ENCODE results near the gene VTI1A. TPM values are rescaled to one million over a fixed set of nuclear protein-coding genes. Genes with fewer than 3 reads are reported as not detected.
"Not testable (repeated sequence)": the region's sequence is repeated elsewhere in the genome, so short reads cannot be mapped to it uniquely, and the experiment has no call there.

Gene VTI1A
- total and polyA plus RNA-seq, 4 donors = 5.5 to 26.9 (median 13.1) TPM

DNA sequence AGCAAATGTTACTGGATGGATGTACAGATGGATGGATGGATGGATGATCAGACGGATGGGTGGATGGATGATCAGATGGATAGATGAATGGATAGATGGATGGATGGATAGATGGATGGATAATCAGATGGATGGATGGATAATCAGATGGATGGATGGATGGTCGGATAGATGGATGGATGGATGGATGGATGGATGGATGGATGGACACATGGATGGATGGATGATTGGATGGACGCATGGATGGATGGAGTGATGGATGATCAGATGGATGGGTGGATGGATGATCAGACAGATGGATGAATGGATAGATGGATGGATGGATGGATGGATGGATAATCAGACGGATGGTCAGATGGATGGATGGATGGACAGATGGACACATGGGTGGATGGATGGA is 412.8 kb downstream of the VTI1A start:
- Histone ChIP-seq H3K4me3 (ENCODE audit: low read depth in 1 of 3, low read length in 3 of 3) (no peak overlapping the region), H3K27ac (ENCODE audit: low read depth in 1 of 2, low read length in 2 of 2) (no peak overlapping the region), H3K27me3 (ENCODE audit: control insufficient read depth in 4 of 4, insufficient read depth in 4 of 4, low read length in 3 of 4) (no peaks in the 10 kb centered on the region), H3K9me3 (ENCODE audit: control insufficient read depth in 4 of 4, low read length in 3 of 4) (peaks cover 3 to 7% (median 3%) of the 10 kb centered on the region in 4 donors), H3K9ac (ENCODE audit: low read depth in 1 of 2, low read length in 2 of 2) (no peak overlapping the region), H3K4me1 (ENCODE audit: control insufficient read depth in 4 of 4, insufficient read depth in 4 of 4, low read length in 3 of 4) (no peaks in the 10 kb centered on the region), H3K36me3 (ENCODE audit: control insufficient read depth in 4 of 4, insufficient read depth in 3 of 4, low read depth in 1 of 4, low read length in 3 of 4) (no peaks in the 10 kb centered on the region)
- no peak for DNase-seq (ENCODE audit: low spot score)
- 92% methylated on average over 4 of the region's 4 CpGs for whole genome bisulfite sequencing
- TF ChIP-seq, protein P1, sequence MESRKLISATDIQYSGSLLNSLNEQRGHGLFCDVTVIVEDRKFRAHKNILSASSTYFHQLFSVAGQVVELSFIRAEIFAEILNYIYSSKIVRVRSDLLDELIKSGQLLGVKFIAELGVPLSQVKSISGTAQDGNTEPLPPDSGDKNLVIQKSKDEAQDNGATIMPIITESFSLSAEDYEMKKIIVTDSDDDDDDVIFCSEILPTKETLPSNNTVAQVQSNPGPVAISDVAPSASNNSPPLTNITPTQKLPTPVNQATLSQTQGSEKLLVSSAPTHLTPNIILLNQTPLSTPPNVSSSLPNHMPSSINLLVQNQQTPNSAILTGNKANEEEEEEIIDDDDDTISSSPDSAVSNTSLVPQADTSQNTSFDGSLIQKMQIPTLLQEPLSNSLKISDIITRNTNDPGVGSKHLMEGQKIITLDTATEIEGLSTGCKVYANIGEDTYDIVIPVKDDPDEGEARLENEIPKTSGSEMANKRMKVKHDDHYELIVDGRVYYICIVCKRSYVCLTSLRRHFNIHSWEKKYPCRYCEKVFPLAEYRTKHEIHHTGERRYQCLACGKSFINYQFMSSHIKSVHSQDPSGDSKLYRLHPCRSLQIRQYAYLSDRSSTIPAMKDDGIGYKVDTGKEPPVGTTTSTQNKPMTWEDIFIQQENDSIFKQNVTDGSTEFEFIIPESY (IDR thresholded peaks at IDR 0.05) = no peak
- TF ChIP-seq JUND (IDR thresholded peaks at IDR 0.05) (no peak), YY1 (IDR thresholded peaks at IDR 0.05) (no peak), ATF3 (IDR thresholded peaks at IDR 0.05) (no peak), RXRA (IDR thresholded peaks at IDR 0.05) (no peak), NR2F2 (IDR thresholded peaks at IDR 0.05) (no peak), SP1 (IDR thresholded peaks at IDR 0.05) (no peak), REST (IDR thresholded peaks at IDR 0.05) (no peak), FOXA2 (IDR thresholded peaks at IDR 0.05) (no peak), HNF4A (conservative IDR thresholded peaks at IDR 0.05) (no peak), GABPA (IDR thresholded peaks at IDR 0.05 in 1 of 2, conservative IDR thresholded peaks at IDR 0.05 in 1 of 2) (no peak), HNF4G (IDR thresholded peaks at IDR 0.05) (no peak)
- TF ChIP-seq, protein P2, sequence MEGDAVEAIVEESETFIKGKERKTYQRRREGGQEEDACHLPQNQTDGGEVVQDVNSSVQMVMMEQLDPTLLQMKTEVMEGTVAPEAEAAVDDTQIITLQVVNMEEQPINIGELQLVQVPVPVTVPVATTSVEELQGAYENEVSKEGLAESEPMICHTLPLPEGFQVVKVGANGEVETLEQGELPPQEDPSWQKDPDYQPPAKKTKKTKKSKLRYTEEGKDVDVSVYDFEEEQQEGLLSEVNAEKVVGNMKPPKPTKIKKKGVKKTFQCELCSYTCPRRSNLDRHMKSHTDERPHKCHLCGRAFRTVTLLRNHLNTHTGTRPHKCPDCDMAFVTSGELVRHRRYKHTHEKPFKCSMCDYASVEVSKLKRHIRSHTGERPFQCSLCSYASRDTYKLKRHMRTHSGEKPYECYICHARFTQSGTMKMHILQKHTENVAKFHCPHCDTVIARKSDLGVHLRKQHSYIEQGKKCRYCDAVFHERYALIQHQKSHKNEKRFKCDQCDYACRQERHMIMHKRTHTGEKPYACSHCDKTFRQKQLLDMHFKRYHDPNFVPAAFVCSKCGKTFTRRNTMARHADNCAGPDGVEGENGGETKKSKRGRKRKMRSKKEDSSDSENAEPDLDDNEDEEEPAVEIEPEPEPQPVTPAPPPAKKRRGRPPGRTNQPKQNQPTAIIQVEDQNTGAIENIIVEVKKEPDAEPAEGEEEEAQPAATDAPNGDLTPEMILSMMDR (IDR thresholded peaks at IDR 0.05; ENCODE audit: low read depth, low read length, missing input control) = no peak
- TF ChIP-seq, protein P3, sequence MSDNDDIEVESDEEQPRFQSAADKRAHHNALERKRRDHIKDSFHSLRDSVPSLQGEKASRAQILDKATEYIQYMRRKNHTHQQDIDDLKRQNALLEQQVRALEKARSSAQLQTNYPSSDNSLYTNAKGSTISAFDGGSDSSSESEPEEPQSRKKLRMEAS (IDR thresholded peaks at IDR 0.05) = no peak

- H3K9ac ChIP-seq (ENCODE audit: low read depth in 1 of 2, low read length in 2 of 2); H3K9me3 ChIP-seq (ENCODE audit: control insufficient read depth in 4 of 4, low read length in 3 of 4); H3K27ac ChIP-seq (ENCODE audit: low read depth in 1 of 2, low read length in 2 of 2); H3K4me1 ChIP-seq (ENCODE audit: control insufficient read depth in 4 of 4, insufficient read depth in 4 of 4, low read length in 3 of 4); H3K36me3 ChIP-seq (ENCODE audit: control insufficient read depth in 4 of 4, insufficient read depth in 3 of 4, low read depth in 1 of 4, low read length in 3 of 4); H3K27me3 ChIP-seq (ENCODE audit: control insufficient read depth in 4 of 4, insufficient read depth in 4 of 4, low read length in 3 of 4); DNase-seq (ENCODE audit: low spot score); H3K4me3 ChIP-seq (ENCODE audit: low read depth in 1 of 3, low read length in 3 of 3): not testable (repeated sequence)
- 95% methylated on average over 2 of the region's 2 CpGs for WGBS
Measured at GRCh38 chr10:112863461-112863860, 416.4 kb downstream of the VTI1A start.

Small RNA genes within 50 kb of the gene (small RNA-seq; reads per million reads assigned to genes)
- not detected for gene AC022018.1
- not detected for gene MIR4295

Other genes starting within 250 kb of the VTI1A start
- under 1 TPM; 0.05 to 0.08 TPM for gene TECTB, start 163.8 kb upstream of the VTI1A start, total RNA-seq
- gene TECTB, start 163.8 kb upstream of the VTI1A start, polyA plus RNA-seq = under 1 TPM; 0.08 to 0.44 TPM
- 100 to 1,000 TPM in 1 of 2 donors, 10 to 100 TPM in 1; 15.0 to 201 TPM for gene ACSL5, start 73.1 kb upstream of the VTI1A start, total RNA-seq
- 10 to 100 TPM; 32.0 to 55.0 TPM for gene ACSL5, start 73.1 kb upstream of the VTI1A start, polyA plus RNA-seq
- 10 to 100 TPM; 14.1 to 19.4 TPM for gene ZDHHC6, start 301 bp upstream of the VTI1A start, total RNA-seq
- 10 to 100 TPM; 13.2 to 18.3 TPM for gene ZDHHC6, start 301 bp upstream of the VTI1A start, polyA plus RNA-seq

Data from liver (tissue), 10 donors.